ENCODE data around the gene TNFRSF8.
"Not testable (repeated sequence)": the region's sequence is repeated elsewhere in the genome, so short reads cannot be mapped to it uniquely, and the experiment has no call there.

Gene TNFRSF8

DNA sequence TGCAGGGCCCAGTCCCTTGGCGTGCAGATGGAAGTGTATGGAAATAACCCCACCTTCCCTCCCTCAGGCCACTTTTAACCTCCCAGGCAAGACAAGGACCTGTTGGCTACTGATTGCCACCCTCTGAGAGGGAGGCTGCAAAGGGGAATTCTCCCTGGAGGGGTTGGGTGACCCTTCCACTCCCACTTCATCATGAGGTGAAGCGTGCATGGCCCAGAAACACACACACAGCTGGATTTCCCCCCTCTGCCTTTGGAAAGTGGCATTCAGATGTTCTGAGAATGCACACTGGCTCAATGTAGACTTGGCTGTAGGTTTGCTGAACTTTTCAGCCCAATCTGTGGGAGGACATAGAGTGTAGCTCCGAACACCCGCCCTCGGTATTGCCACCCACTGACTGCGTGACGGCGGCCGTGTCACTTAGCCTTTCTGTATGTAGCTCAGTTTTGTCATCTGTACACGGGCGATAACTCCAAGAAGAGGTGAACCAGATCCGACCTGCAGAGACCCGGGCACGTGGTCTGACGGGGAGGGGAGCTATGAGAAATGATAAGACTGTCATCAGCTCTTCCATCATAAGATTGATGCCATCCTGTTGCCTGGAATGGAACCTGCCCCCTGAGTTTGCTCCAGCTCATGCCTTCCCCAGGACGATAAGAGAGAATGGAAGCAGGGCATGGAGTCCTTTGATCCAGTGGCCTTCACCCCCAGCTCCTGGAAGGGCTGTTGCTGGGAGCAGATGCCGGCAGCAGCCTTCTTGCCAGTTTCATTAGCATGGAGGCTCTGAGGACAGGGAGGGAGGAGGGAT lies 24.5 kb upstream of the TNFRSF8 start:
- no peak for DNase-seq (ENCODE audit: low read depth)

GRCh38 chr1:12039164-12039525 lies 24.0 kb upstream of the TNFRSF8 start:
- no peak for DNase-seq (ENCODE audit: low read depth)

GRCh38 chr1:12039824-12040456 lies 23.2 kb upstream of the TNFRSF8 start:
- DNase-seq (ENCODE audit: low read depth), result not testable (repeated sequence)

DNA sequence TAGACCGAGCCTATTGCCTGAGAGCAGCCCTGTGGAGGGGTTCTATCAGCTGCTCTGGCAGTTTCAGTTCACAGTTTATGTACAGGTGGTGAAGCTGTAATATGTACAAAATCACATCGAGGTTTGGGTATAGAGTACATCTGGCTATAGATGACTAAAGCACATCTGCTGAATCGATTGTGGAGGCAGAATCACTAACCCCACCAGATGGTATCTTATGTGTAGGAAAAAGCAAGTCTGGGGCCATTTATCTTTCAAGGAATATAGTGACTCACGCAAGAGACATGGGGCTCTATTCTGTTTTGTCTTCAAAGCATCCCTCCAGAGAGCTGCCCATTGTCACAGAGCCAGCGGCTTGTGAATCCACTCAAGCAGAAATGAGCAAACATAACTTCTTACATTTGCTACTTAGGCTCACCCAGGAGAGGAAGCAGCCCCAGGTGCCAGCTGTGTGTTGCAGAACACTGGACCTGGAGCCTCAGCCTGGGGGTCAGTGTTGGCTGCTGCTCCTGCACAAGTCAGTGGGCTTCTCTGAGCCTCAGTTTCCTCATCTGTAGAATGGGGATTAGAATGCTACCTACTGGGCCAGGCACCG lies 22.5 kb upstream of the TNFRSF8 start:
- peak; percentile 75 for DNase-seq (ENCODE audit: low read depth)

GRCh38 chr1:12044187-12044877 lies 18.8 kb upstream of the TNFRSF8 start:
- not testable (repeated sequence) for DNase-seq (ENCODE audit: low read depth)

- no peak for DNase-seq (ENCODE audit: low read depth)
Measured at GRCh38 chr1:12046749-12047119, 16.4 kb upstream of the TNFRSF8 start.

- DNase-seq (ENCODE audit: low read depth), result peak; percentile 68
Measured at GRCh38 chr1:12047120-12047876, 15.8 kb upstream of the TNFRSF8 start.

GRCh38 chr1:12048372-12048771 lies 14.7 kb upstream of the TNFRSF8 start:
- no peak for DNase-seq (ENCODE audit: low read depth)

GRCh38 chr1:12049616-12050015 lies 13.5 kb upstream of the TNFRSF8 start:
- DNase-seq (ENCODE audit: low read depth), result no peak

DNA sequence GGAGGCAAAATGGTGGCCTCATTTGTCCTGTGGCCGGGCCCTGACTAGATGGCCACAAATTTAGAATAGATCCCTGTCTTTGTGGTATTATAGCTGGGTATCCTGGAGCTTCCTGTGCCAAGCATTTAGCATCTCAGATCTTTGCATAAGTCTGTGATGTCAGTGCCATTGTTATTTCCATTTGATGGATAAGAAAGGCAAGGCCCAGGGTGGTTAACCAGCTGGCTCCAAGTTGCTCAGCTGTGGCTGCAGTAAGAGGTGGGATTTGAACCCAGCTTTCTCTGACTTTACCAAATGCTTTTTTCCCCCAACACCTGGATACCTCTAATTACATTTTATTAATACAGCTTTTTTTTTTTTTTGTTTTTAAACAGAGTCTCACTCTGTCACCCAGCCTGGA lies 11.7 kb upstream of the TNFRSF8 start:
- DNase-seq (ENCODE audit: low read depth), result no peak

DNA sequence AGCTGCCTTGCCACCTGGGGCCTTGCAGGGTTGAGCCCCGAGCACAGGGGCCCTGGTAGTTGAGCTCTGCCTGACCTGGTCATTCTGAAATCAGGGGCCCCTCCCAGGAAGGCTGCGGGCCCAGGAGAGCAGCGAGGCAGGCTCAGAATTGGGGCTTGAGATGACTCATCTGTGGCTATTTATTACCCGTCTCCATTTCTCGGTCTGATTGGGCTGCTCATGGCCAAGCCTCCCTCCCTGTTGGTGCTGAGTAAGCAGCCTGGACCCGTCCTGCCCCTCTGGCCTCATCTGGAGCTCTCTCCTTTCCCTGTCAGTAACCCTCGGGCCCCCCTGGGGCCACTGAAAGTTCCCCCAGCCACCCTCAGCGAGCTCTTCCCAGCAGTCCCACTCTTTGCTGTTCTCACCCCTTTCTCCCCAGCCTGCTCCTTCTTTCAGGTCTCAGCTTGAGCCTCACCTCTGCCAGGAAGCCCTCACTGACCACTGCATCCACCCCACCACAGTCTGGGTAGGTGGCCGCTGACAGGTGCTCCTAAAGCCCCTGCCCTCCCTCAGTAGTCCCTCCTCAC lies 11.0 kb upstream of the TNFRSF8 start:
- peak; percentile 83 for DNase-seq (ENCODE audit: low read depth)

DNA sequence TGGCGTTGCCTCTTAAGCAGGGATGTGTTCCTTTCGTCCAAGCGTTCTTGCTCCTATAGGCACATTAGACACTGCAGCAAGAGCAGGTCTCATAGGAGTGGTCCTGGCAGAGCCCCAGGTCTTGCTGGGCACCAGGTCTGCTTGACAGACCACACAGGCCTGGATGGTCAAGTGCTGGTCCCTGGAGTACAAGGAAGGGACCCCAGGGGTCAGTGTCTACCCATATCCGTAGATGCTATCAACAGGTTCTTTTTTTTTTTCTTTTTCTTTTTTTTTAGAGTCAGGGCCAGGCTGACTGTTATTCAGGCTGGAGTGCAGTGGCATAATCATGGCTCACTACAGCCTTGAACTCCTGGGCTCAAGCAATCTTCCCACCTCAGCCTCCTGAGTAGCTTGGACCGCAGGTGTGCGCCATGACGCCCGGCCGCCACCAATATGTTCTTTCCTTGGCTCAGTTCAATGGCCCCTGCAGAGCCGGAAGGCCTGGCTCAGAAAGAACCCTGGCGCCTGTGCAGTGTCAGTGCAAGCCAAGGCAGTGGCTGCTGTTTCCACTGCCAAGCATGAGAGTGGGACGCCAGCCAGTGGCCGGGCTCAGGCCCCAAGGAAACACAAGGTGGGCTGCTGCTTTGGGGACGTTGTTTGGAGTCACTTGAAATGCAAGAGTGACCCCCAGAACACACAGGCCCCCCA lies 10.0 kb upstream of the TNFRSF8 start:
- DNase-seq (ENCODE audit: low read depth), result no peak

DNA sequence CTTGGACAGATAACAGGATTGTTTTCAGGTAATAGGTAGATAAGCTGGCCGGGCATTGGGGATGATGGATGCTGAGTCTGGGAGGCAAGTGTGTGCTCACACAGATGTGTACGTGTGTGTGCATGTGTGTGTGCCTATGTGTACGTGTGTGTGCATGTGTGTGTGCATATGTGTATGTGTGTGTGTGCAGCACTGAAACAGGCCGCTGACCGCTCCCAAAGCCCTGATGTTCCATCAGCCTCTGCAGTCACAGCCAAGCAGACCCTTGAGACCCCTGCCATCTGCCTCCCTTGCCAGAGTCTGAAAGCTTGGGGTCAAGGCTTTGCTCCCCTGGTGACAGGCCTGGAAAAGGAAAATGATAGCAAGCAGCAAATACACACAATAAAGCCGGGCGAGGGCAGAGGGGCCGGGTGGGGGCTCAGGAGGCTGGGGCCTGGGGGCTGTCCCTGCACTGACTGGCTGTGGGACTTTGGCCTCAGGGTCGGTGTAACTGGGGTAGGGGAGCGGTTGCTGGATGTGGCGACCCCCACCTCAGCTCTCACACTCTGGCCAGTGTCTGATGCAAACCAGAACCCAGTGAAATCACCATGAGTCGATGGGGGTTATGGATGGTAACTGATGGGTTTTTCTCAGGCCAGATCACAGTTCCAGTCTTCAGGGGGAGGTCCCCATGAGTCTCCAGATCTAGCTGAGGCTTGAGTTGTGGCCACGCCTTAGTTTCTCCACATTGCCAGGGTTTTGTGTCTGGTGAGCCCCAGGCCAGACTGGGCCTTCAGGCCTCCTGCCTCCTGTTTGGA lies 9.2 kb upstream of the TNFRSF8 start:
- DNase-seq (ENCODE audit: low read depth), result no peak

GRCh38 chr1:12055259-12055658 lies 7.8 kb upstream of the TNFRSF8 start:
- DNase-seq (ENCODE audit: low read depth), result no peak

GRCh38 chr1:12056331-12056841 lies 6.7 kb upstream of the TNFRSF8 start:
- no peak for DNase-seq (ENCODE audit: low read depth)

GRCh38 chr1:12057382-12057781 lies 5.7 kb upstream of the TNFRSF8 start:
- DNase-seq (ENCODE audit: low read depth), result no peak

DNA sequence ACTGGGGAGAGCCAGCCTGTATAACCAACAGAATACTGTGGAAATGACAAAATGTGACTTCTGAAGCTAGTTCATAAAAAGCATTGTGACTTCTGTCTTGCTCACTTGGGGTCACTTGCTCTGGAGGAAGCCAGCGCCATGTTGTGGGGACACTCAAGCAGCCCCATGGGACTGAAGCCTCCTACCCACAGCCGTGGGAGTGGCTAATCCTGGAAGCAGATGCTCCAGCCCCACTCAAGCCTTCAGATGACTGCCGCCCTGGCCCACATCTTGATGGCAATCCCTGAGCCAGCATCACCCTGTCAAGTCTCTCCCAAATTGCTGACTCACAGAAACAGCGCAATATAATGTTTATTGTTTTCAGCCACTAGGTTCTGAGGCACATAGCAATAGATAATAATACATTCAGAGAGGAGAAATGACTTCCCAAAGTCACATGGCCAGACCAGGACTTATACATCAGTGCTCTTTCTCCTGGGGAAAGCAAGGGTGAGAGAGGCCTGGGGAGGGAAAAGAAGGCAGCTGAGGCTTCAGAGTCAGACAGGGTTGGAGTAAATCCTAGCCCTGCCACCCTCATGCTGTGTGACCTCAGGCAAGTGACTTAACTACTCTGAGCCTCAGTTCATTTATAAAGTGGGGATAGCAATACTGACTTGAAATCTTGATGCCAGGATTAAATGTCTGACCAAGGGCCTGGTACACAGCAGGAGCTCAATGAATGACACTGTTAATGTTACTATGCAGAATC lies 5.0 kb upstream of the TNFRSF8 start:
- DNase-seq (ENCODE audit: low read depth), result no peak

- DNase-seq (ENCODE audit: low read depth), result no peak
Measured at GRCh38 chr1:12059226-12059625, 3.9 kb upstream of the TNFRSF8 start.

- DNase-seq (ENCODE audit: low read depth), result no peak
Measured at GRCh38 chr1:12059722-12060464, 3.2 kb upstream of the TNFRSF8 start.

Data from stromal cell of bone marrow (primary cell).